GM18498 (cell line): ENCODE data around the gene POU6F1.
A peak's percentile ranks its signal among the peaks of the same experiment; 100 is the strongest.

ENCODE experiments used
- ATAC-seq: cut with Tn5 transposase; IDR thresholded peaks from one replicate; pipeline ENCODE4 v1.9.1; 2021; ENCODE audit warnings: mild to moderate bottlenecking, moderate library complexity; ENCODE audit not compliant: unreplicated experiment

Gene POU6F1

GRCh38 chr12:51198568-51199365, 19.1 kb downstream of the POU6F1 start:
- ATAC-seq, result no peak

- no peak for ATAC-seq
Observed at GRCh38 chr12:51197736-51198567, 19.9 kb downstream of the POU6F1 start.

- no peak for ATAC-seq
Observed at GRCh38 chr12:51196547-51196946, 21.3 kb downstream of the POU6F1 start.

- ATAC-seq, result no peak
Observed at GRCh38 chr12:51195841-51196240, 22.0 kb downstream of the POU6F1 start.

- ATAC-seq, result no peak
Observed at GRCh38 chr12:51192284-51192671, 25.6 kb downstream of the POU6F1 start.

- no peak for ATAC-seq
Observed at GRCh38 chr12:51191516-51192283, 26.2 kb downstream of the POU6F1 start.

GRCh38 chr12:51190820-51191219, 27.0 kb downstream of the POU6F1 start:
- ATAC-seq, result no peak

GRCh38 chr12:51189790-51190355, 28.0 kb downstream of the POU6F1 start:
- no peak for ATAC-seq

- ATAC-seq, result peak; percentile 58
Observed at GRCh38 chr12:51188359-51189051, 29.4 kb downstream of the POU6F1 start.

GRCh38 chr12:51187370-51187987, 30.4 kb downstream of the POU6F1 start:
- no peak for ATAC-seq

GRCh38 chr12:51186465-51187085, 31.3 kb downstream of the POU6F1 start:
- no peak for ATAC-seq

GRCh38 chr12:51185171-51185717, 32.6 kb downstream of the POU6F1 start:
- no peak for ATAC-seq

GRCh38 chr12:51183816-51184215, 34.0 kb downstream of the POU6F1 start:
- no peak for ATAC-seq

GRCh38 chr12:51183349-51183748, 34.5 kb downstream of the POU6F1 start:
- ATAC-seq, result no peak

- ATAC-seq, result no peak
Observed at GRCh38 chr12:51181558-51181957, 36.3 kb downstream of the POU6F1 start.

- no peak for ATAC-seq
Observed at GRCh38 chr12:51177897-51178296, 40.0 kb downstream of the POU6F1 start.

GRCh38 chr12:51174501-51174900, 43.4 kb downstream of the POU6F1 start:
- ATAC-seq, result no peak

GRCh38 chr12:51172515-51173431, 45.1 kb downstream of the POU6F1 start, which contains the start of gene TFCP2:
Gene TFCP2, minus strand, starts transcription at chr12:51173135. Its CDS starts 713 bp downstream, at chr12:51172422.
- ATAC-seq, result peak; percentile 98
